Astrocyte of the spinal cord (primary cell): ENCODE measurements around the gene YJEFN3.

ENCODE experiments used
- DNase-seq: peaks from one replicate; pipeline ENCODE4 v3.0.0; 2011; ENCODE audit warnings: low read depth, low spot score
- H3K4me3 ChIP-seq: 2 replicates; pipeline ENCODE4 v1.5.1; 2011; ENCODE audit warnings: low read depth, mild to moderate bottlenecking, low read length, moderate library complexity
- in situ Hi-C: cut with HindIII; loops from 2 replicates; pipeline ENCODE4 v1.10.0; 2017; ENCODE audit warnings: low sequenced_read_pairs
- TF ChIP-seq, protein P1 (sequence below): IDR thresholded peaks from 2 replicates; pipeline ENCODE4 v1.5.1; 2012; ENCODE audit warnings: low read depth, mild to moderate bottlenecking, low read length, inconsistent platforms

The YJEFN3 gene

DNA sequence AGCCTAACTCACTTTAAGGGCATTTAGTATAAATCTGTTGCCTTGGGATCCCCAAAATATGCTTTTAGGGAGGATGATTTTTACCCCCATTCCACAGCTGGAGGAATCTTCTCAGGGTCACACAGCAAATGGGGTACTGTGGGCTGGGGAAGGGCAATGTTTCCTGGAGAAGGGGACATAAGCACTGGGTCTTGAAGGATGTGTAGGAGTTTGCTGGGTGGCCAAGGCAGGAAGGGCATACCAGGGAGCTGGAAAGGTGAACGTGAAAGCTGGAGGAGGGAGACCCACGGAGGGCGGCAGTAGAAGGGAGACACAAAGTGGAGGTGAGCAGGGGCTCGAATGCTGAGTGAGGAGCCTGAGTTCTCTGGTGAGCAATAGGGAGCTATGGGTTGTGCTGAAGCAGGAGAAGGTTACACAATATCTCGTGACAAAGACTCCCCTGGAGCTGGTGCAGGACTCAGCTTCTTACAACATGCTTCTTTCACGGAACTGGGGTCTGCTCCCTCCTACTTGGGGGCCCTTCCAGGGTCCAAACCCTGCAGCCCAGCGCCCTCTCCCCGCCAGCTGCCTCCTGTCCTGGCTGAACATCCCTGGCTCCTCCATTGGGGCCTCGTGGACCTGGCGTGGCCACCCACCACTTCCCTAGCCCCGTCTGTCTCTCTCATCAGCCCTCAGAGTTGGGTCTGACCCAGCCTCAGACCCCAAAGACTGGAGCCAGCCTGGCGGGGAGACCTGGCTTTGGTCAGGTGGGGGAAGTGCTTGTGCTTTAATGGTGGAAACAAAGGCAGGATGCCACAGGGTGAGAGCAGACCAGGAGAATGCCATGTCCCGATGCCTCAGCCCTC, 20.4 kb downstream of the YJEFN3 start:
- in situ Hi-C loops = no loop called here

DNA sequence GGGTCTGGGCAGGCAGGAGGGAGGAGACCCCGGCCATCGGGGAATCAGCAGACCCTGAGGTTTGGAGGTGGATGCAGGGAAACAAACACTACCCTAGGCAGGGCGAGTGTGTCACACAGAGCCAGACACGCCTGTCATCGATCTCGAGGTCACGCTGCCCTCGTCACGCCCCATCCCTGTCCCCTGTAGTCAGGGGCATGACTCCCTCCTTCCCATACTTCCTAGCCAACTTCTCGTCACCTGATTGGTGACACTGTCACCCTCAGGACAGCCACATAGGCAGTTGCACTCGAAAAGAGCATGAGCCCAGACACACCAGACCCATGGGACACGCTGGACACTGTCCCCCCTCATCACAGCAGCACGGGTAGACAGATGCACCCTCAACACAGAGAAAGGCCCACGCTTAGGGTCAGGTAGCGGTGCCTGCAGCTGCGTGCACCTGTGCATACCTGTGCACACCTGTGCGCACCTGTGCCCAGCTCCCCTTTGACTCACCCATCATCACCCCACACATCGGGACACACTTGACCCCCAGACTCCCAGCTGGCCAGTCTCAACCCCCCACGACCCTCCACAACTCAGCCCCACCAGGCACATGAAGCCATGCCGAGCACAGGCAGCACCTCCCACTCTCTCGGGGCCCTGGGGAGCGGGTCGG, 21.2 kb downstream of the YJEFN3 start:
- in situ Hi-C loops = no loop called here
- no peak overlapping the region for H3K4me3 ChIP-seq
- DNase-seq = no peak
- TF ChIP-seq, protein P1, sequence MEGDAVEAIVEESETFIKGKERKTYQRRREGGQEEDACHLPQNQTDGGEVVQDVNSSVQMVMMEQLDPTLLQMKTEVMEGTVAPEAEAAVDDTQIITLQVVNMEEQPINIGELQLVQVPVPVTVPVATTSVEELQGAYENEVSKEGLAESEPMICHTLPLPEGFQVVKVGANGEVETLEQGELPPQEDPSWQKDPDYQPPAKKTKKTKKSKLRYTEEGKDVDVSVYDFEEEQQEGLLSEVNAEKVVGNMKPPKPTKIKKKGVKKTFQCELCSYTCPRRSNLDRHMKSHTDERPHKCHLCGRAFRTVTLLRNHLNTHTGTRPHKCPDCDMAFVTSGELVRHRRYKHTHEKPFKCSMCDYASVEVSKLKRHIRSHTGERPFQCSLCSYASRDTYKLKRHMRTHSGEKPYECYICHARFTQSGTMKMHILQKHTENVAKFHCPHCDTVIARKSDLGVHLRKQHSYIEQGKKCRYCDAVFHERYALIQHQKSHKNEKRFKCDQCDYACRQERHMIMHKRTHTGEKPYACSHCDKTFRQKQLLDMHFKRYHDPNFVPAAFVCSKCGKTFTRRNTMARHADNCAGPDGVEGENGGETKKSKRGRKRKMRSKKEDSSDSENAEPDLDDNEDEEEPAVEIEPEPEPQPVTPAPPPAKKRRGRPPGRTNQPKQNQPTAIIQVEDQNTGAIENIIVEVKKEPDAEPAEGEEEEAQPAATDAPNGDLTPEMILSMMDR = no peak

More for the DNA sequence above, 20.4 kb downstream of the YJEFN3 start:
- TF ChIP-seq, protein P1 = no peak
- DNase-seq = no peak
- no peak overlapping the region for H3K4me3 ChIP-seq

DNA sequence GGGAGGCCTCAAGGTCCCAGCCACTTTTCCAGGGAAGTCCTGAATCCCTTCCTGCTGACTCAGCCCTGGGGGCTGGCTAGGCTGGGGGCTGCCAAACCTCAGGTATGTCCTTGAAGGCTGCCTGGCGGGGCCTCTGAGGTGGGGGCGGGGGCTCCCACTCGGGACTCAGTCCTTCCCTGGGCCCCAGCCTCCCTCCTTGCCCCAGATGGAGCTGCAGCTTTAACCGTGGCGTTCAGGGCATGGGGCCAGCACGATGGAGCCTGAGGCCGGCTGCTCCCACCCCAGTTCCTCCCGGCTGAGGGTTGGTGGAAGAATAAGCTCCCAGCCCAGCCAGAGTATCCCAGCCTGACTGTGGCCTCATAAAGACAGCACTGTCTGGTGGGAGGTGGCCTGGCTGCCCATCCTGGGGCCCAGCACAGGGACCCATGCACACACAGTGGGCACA, 21.8 kb downstream of the YJEFN3 start:
- peak; percentile 70 for DNase-seq
- in situ Hi-C loops = no loop called here
- H3K4me3 ChIP-seq = no peak overlapping the region
- TF ChIP-seq, protein P1 = no peak

DNA sequence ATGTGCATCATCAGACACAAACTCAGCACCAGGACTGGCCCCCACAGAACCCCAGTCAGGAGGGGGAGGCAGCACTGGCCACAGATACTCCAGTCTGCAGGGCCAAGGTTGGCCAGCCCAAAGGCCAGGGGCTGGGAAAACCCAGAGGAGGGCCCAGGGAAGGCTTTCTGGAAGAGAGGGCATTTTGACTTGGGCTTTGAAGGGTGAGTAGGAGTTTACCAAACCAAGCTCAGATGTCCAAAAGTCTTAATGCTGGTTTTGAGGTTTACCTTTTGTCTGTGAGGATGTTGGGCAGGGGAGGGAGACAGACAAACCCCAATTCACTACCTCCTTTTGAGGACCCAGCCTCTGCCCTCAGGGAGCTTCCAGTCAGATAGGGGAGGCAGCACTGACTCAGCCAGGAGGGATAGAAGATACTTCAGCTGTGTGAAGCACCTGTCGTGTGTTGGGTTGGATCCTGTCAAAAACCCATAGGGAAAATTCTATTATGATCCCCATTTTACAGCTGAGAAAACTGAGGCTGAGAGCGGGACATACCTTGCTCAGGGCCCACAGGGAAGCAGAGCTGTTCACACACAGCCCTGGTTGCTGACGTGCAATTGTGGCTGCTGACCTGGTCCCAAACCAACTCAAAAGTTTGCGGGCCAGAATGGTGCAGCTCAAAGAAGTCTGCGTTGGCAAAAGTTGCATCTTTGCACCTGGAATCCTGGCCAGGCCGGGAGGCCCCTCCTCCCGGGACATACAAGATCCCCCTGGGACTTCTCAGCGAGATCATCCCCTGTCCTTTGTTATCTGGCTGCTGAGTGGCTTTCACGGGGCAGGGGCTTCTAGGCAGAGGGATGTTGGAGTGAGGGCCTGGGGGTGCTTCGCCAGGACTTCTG, 22.5 kb downstream of the YJEFN3 start:
- in situ Hi-C loops = no loop called here
- no peak for DNase-seq
- TF ChIP-seq, protein P1 = no peak
- no peak overlapping the region for H3K4me3 ChIP-seq

DNA sequence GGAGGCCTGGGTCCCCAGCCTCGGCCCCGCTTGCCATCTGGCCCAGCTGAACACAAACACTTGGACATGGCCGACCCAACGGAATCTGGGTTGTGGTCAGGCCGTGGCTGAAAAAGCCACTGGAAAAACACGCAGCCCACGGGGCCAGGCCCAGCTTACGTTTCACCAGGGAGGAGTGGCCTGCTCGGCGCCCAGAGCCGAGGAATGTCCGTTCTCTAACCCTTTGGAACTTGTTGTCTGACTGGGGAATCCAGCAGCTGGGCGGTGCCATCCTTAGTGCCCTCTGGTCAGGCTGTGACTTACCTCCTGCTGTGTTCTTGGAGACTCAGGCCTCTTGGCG, 23.1 kb downstream of the YJEFN3 start:
- in situ Hi-C loops = no loop called here
- peak; percentile 48 for DNase-seq
- TF ChIP-seq, protein P1 = no peak

DNA sequence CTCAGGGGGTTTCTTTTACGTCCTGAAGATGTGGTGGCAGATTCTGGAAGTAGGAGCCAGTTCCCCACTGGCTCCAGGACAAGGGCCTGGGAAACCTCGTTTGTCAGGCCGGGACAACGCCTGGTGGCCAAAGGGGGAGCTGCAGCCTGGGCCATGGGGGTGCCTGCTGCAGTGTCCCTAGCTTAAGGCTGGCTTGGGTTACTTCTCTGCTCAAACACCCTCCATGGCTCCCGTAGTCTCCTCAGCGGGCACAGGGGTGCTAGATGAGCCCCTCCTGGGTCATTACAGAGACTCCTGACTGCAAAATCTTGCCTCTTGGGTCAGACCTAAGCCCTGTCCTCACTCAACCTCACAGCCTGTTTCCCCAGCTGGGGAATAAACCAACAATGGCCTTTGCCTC, 24.1 kb downstream of the YJEFN3 start:
- in situ Hi-C loops = no loop called here
- no peak for DNase-seq
- TF ChIP-seq, protein P1 = peak; percentile 85
- H3K4me3 ChIP-seq = no peak overlapping the region

More for the DNA sequence above, 23.1 kb downstream of the YJEFN3 start:
- no peak overlapping the region for H3K4me3 ChIP-seq
